WERI-Rb-1 (cell line): ENCODE measurements around the gene UTY.

Experiments used
- DNase-seq: peaks from one replicate; pipeline ENCODE4 v3.0.0-alpha.2; 2020
- H3K27ac ChIP-seq: fragments of 250-450 bp; sonication (Bioruptor Pico); 2 replicates; pipeline ENCODE4 v1.5.1; 2020; ENCODE audit warnings: mild to moderate bottlenecking, moderate library complexity
- H3K27me3 ChIP-seq: fragments of 250-450 bp; sonication (Bioruptor Pico); 2 replicates; pipeline ENCODE4 v1.5.1; 2021; ENCODE audit warnings: mild to moderate bottlenecking, low read depth, moderate library complexity; ENCODE audit not compliant: insufficient read depth, severe bottlenecking
- H3K36me3 ChIP-seq: fragments of 250-450 bp; sonication (Bioruptor Pico); 2 replicates; pipeline ENCODE4 v1.5.1; 2020; ENCODE audit warnings: mild to moderate bottlenecking, moderate library complexity
- H3K4me3 ChIP-seq: 2 replicates; pipeline ENCODE4 v1.5.1; 2011; ENCODE audit warnings: low read depth, mild to moderate bottlenecking, control low read depth, low read length
- H3K9me3 ChIP-seq: fragments of 250-450 bp; sonication (Bioruptor Pico); 2 replicates; pipeline ENCODE4 v1.5.1; 2021; ENCODE audit warnings: mild to moderate bottlenecking, moderate library complexity; ENCODE audit not compliant: severe bottlenecking
- CTCF ChIP-seq: IDR thresholded peaks from 2 replicates; pipeline ENCODE4 v1.5.1; 2011; ENCODE audit warnings: low read depth, mild to moderate bottlenecking, control low read depth, inconsistent platforms, low read length

The UTY gene

GRCh38 chrY:13445566-13445965, 34.3 kb downstream of the UTY start:
- Histone ChIP-seq H3K9me3 (no peaks in the 10 kb centered on the region), H3K36me3 (no peaks in the 10 kb centered on the region), H3K27ac (no peak overlapping the region), H3K4me3 (no peak overlapping the region), H3K27me3 (no peaks in the 10 kb centered on the region)
- TF ChIP-seq CTCF, result no peak
- no peak for DNase-seq

DNA sequence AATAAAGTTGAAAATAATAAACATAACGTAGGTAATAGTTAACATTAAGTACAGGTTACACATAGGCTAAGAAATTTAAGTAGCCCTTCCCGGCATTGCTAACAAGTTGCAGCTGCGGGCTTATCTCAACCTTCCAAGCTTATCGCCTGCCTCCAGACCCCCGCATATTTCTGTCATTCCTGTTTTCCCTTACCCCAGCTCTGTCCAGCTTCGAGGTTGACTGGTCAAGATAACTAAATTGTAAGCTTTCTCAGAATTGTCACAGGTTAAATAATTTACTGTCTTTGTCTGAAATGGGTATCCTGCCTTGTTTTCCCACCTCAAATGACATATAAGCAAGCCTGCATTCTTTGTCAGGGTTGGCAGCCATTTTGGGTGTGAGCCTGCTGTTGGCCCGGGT, 36.7 kb downstream of the UTY start:
- TF ChIP-seq CTCF, result no peak
- Histone ChIP-seq H3K4me3 (no peak overlapping the region), H3K27ac (no peak overlapping the region), H3K36me3 (no peaks in the 10 kb centered on the region), H3K27me3 (no peaks in the 10 kb centered on the region), H3K9me3 (no peaks in the 10 kb centered on the region)
- DNase-seq, result no peak

DNA sequence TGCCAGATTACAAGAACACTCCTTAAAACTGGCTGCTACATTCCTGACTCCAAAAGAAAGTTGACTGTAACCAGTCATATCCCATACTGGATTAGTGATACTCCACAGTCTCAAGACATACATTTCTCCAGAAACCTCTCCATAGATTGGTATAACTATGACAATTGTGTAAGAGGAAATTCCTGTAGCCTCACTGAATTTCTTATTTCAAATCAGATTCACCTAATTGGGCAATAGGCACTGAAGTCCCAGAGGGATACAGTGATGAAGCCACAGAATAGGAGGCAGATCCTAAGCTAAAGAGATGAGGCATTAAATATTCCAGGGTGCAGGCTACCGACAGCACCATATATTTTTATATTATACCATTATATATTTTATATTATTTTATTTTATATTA, 39.0 kb downstream of the UTY start:
- Histone ChIP-seq H3K4me3 (no peak overlapping the region), H3K9me3 (no peaks in the 10 kb centered on the region), H3K27ac (no peak overlapping the region), H3K27me3 (no peaks in the 10 kb centered on the region), H3K36me3 (no peaks in the 10 kb centered on the region)
- no peak for DNase-seq
- TF ChIP-seq CTCF, result no peak

DNA sequence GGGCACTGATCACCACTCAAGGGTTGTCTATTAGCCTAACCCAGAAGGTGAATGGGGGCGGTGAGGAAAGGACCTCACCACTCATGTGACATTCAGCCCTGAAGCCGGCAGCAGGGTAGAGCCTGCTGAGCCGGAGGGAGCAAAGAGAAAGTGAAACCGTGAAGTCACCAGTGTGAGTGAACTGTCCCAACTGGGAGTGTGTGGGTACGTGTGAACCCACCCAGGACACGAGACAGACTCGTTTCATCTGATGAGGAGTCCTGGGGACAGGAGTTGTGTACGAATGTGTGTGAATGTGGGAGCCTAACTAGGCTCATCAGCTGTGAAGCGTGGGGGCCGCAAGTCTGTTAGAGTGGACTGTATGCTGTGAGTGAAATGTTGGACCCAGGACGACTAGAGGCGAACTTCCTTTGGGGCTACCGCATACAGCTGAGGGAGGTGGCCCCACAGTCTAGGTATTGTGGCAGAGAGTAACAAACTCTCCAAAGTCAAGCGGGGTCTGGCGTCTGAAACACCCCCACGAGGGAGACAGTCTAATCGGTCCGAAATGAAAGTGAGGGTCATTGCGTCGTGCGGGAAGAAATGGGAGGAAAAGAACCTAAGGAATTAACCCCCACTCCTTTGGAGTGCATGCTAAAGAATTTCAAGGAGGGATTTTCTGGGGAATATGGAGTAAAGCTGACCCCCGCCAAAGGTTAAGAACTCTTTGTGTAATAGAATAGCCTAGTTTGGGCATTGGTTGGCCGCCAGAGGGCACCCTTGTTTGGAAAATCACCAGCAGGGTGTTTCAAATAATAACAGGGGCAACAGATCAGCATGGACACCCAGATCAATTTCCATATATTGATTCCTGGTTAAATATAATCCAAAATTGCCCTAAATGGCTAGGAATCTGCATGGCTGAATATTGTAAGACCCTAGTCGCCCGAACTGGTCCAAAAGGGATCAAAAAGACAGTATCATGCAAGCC, 43.6 kb downstream of the UTY start:
- Histone ChIP-seq H3K9me3 (no peaks in the 10 kb centered on the region), H3K27me3 (no peaks in the 10 kb centered on the region), H3K27ac (no peak overlapping the region), H3K4me3 (no peak overlapping the region), H3K36me3 (no peaks in the 10 kb centered on the region)
- DNase-seq, result no peak
- no peak for TF ChIP-seq CTCF

- H3K9me3 ChIP-seq, result no peaks in the 10 kb centered on the region
- no peaks in the 10 kb centered on the region for H3K36me3 ChIP-seq
- H3K4me3 ChIP-seq, result no peak overlapping the region
- no peak for DNase-seq
- H3K27me3 ChIP-seq, result no peaks in the 10 kb centered on the region
- no peak for TF ChIP-seq CTCF
- no peak overlapping the region for H3K27ac ChIP-seq
Measured at GRCh38 chrY:13435206-13435967, 44.4 kb downstream of the UTY start.
